GM18867 (cell line): ENCODE measurements around the gene PCCA.

Experiments used
- ATAC-seq: cut with Tn5 transposase; IDR thresholded peaks from one replicate; pipeline ENCODE4 v1.9.1; 2021; ENCODE audit warnings: mild to moderate bottlenecking, moderate library complexity; ENCODE audit not compliant: unreplicated experiment

PCCA gene

DNA sequence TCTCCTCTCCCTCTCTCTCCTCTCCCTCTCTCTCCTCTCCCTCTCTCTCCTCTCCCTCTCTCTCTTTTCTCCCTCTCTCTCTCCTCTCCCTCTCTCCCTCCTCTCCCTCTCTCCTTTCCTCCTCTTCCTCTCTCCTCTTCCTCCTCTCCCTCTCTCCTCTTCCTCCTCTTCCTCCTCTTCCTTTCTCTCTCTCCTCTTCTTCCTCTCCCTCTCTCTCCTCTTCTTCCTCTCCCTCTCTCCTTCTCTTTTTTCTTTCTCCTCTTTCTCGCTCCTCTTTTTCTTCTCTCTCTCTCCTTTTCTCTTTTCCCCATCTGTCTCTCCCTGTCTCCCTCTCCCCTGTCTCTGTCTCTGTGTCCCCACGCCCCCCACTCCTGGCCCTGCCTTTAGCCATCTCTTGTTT lies 363.0 kb downstream of the PCCA start:
- ATAC-seq, result no peak

DNA sequence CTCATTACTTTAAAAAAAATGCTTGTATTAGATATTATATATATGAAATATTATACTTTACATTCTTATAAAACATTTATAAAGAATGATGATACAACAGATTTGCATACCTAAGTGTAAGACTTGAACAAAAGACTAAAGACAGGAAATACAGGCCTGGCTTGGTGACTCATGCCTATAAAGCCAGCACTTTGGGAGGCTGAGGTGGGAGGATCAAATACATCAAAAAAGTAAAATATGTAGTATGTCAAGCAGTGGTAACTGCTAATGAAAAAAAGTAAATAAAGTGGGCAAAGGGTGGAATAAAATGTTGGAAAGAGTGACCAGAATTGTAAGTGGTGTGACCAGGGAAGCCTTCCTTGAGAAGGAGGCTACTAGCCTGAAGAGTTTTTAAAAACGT lies 366.0 kb downstream of the PCCA start:
- no peak for ATAC-seq

DNA sequence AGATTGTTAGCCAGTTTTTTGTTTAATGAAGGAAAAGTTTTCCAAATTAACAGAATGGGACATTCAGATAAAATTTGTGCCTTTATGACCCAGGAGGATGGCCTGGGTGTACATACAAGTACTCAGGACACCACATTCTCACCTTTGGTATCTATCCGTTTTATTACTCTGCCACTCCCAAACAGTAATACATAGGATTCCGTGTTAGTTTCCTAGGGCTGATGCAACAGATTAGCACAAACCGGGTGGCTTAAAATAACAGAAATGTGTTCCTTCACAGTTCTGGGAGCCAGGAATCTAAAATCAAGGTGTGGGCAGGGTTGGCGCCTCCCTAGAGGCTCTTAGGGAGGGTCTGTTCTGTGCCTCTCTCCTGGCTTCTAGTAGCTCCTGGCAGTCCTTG lies 369.8 kb downstream of the PCCA start:
- no peak for ATAC-seq

DNA sequence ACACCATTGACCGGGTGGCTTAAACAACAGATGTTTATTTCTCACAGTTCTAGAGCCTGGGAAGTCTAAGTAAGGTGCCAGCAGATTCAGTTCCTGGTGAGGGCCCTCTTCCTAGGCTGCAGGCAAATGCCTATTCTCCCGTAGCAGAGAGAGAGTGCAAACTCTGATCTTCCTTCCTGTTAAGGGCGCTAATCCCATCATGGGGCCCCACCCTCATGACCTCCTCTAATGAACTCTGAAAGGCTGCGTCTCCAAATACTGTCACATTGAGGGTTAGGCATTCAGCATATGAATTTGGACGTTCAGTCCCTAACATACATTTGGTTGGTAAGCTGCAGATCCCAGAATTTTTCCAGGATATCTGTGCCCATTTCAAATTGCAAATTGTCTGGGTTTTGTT lies 370.9 kb downstream of the PCCA start:
- no peak for ATAC-seq

DNA sequence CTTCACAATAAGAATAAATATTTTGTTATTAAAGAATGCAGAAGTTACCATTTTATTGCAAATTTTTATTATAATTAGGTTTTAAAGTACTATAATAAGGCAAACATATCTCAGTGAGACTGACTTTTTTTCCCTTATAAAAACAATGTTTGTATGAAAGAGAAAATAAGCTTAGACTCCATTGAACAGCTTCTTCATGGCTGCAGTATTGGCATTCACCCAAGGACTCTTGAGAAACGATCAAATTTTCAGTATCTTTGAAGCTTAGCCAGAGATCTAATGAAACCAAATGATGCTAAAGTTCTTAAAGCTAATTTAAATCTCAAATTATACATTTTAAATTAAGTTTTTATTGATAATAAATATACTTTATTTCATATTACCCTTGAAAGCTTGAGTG lies 371.4 kb downstream of the PCCA start:
- no peak for ATAC-seq

DNA sequence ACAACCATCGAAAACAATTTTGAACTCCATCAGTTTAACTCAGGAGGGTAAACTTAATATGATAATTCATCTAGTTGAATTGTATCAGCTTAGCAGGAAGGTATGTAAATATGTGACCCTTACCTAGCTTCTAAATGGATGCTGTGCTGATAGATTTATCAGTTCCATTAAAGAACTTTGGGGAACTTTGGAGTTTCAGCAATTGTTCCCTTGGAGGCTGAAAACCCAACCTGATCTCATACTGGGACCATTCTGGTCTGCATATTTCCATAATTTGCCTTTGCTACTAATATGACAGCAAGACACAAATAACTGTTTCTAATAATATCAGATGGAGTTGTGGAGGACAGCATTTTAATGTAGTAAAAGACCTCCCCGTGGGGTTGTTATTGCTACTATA lies 371.9 kb downstream of the PCCA start:
- ATAC-seq, result no peak

DNA sequence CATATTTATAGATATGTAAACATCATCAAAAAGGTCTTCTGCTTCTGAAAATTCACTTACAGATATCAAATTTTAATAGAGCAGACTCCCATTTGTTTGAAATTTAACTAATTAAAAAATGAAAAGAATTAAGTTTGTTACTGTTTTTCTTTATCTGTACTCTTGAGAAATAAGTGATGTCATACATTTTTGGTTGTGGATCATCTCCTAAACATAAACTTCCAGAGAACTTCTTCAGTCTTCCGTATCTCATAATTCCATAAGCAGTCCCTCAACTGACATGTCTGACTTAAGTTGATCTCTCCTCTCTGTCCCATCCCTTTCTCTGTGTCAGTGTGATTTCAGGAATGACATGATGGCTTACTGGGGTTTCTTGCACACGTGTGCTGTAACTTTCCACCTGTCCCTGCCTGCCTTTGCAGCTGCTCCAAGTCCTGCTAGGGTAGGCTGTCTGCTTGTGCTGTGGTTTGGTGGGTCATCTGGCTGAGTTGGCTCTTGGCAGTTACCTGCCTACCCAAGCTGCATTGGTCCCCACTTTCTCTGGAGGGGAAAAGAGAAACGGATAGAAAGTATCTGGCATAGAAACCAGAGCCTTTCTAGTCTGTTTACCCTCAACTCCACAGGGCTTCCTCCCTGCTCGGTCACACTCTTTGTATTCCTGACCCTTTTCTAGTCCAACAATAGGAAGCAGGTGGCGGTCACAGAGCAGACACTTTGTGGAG lies 372.6 kb downstream of the PCCA start:
- no peak for ATAC-seq

DNA sequence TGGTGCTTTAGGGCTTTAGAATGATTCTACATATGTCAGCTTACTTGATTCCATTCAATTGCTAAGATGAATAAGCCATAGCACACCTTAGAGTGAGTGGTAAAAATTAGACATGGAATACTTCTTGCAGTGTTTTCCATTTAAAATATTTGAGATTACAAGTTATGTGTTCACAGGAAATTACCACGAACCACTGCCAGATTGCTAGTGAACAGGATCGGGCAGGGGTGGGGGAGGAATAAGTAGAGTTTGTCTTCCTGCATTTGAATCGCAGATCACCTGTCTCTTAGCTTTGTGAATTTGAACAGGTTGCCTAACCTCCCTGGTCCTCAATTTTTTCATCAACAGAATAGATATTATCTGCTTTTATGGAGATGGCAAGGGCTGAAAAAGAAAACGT lies 375.1 kb downstream of the PCCA start:
- ATAC-seq, result no peak

DNA sequence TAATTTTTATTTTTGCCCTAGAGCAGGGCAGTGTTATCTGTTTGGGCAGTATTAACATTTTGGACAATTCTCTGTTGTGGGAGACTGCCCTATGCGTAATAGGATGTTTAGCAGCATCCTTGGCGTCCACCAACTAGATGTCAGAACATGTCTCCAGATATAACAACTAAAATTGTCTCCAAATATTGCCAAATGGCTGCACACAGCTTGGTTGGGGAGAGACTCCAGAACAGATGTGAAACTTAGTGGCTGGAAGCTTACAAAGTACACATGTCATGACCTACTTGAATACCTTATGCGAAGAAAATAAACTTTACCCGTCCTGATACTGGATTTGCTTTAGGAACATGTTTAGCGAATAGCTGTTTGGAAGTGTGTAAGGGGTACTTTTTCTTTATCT lies 376.7 kb downstream of the PCCA start:
- no peak for ATAC-seq

DNA sequence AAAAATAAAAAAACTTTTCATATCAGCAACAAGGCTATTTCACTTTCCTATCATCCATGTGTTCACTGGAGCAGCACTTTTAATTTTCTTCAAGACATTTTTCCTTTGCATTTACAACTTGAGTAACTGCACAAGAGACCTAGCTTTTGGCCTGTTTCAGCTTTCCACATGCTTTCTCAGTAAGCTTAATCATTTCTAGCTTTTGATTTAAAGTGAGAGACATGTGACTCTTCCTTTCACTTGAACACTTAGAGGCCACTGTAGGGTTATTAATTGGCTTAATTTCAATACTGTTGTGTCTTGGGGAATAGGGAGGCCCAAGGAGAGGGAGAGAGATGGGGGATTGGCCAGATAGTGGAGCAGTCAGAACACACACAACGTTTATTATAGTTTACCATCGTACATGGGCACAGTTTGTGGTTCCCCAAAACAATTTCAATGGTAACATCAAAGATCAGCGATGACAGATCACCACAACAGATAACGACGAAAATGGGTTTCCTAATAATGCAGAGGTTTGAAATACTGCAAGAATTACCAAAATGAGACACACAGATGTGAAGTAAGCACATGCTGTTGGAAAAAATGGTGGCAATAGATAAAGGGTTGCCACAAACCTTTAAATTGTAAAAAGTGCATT lies 382.1 kb downstream of the PCCA start:
- ATAC-seq, result no peak

DNA sequence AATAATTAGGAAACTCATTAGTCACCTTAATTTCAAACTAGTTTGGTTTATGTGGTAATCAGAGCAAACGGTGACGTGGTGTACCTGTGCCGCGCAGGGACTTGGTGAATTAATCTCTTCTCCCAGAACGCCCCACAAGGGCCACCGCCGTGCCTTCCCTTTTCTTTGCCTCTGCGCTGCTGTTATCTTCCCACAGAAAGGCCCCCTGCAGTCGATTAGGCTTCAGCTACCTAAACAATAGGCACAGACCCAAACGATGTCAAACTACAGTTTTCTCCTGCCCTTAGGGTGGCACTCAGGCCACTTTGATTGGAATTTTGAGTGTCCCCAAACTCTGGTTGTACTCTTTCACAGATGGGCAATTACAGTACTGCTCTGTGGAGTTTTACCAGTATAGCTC lies 384.2 kb downstream of the PCCA start:
- no peak for ATAC-seq

DNA sequence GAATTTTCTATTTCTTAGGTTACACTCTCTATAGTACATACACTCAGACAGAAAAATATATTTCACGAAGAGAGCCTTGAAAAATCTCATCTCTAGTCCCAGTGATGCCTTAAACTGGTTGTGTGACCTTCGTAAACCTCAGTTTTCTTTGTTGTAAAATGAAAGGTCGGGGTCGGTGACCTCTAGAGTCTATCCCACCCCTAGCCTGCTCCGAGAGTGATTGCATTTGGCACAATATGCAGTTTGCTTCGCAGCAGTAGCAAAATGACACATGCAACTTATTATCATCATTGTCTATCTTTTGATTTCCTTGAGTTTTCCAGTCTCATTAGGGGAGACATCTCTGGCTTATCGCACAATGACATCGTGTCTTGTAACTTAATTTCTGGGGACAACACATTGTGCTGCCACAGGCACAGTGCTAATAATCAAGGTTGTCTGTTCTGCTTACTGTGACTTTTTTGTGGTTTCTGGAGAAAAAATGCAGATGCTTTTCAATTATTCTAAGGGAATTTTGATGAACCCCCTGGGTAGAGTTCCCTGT lies 384.7 kb downstream of the PCCA start:
- ATAC-seq, result no peak

DNA sequence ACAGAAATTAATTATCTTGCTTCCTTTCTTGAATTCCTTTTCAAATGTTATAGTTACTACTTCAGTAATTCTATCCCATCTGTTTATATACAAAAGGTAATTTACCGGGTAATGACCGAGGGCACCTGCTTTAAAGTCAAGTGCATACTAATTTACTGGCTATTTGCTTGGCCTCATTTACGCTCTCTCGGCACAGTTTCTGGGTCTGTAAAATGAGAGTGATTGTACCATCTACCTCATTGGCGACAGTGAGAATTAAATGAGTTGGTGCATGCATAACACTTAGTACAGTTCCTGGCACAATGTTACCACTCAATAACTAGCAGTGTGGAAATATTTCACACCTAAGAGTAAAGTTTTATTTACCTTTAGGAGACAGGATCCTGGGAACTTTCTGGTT lies 388.1 kb downstream of the PCCA start:
- no peak for ATAC-seq

DNA sequence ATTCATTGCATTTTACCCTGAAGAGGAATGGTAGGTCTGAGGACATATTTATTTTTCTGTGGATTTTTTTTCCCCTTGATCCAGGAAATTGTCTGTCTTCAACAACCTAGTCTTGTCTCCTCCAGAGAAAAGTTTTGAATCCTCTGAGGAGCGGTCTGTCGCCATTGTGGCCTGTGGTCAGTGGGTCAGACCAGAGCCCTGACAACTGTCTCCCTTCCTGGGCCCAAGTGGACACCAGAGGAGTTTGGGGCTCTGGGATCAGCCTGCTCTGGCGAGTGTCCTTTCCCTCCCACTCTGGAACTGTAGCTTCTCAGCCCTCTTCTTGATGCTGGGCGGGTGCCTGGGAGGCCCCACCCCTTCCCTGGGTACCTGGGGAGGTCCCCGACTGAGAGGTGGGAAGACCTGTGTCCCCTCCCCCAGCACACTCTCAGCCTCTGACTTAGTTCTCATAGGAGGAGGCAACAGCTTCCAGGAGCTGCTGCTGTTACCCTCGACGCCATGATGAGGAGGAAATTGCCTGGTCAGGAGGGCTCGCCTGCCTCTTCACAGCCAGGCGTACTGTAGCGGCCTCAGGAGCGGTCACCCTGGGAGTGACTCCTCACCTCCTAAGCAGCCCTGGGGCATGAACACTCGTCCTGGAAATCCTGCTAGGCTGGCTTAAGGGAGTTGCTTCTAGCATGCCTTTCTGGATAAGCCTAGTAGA lies 389.4 kb downstream of the PCCA start:
- ATAC-seq, result no peak

DNA sequence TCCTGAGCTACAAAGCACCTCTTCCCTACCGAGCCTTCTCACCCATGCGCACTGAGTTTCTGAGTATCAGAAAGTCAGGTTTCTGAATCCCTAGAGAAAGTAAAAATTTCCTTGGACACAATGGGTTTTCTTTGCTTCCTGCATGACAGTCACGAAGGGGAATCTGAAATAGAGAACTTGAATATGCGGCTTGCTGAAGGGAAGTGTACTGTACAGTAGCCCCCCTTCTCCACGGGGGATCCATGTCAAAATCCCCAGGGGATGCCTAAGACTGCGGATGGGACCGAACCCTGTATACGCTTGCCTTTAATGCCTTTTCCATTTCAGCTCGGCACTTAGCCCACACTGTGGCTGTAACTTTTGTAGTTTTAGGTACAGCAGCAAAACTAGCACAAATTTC lies 391.8 kb downstream of the PCCA start:
- ATAC-seq, result no peak

DNA sequence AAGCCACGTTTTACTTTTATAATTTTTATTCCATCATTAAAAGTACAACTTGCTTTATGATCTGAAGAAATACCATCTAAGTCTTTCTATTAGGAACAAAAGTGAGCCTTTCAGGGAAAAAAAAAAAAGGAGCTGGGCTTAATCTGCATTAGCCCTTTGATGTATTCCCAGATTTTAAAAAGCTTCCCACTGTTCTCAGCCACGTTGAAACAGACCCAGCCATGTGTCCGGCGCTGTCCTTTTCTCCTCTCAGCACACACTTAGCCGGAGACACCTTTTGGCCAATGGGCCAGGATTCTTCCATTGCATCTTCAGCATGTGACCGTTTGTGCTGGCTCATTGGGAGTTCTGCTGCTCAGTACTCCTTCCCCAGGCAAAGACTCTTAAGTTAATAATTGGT lies 394.2 kb downstream of the PCCA start:
- ATAC-seq, result no peak

DNA sequence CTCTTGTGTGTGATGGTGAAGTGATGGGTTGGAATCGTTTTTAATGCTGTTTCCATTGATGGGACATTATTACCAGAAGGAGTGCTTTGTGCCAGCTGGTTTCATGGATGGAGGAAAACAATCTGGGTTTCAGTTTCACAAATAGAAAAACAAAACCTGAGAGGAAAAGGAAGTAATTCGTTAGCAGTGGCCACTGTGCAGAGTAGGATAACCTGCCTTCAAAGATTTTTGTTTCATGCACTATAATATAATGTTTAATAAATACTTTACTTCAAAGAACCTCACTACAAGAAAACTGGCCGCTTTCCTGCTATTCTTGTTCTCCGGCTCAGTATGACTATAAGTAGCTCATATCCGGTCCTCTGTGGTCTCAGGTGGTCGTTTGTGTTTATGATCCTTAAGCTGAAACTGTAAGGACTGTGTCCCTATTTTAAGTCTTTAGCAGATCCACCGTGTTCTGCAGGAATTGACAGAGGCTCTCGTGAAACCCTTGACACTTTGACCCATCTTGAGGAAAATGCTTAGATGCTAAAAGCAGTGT lies 395.0 kb downstream of the PCCA start:
- no peak for ATAC-seq

DNA sequence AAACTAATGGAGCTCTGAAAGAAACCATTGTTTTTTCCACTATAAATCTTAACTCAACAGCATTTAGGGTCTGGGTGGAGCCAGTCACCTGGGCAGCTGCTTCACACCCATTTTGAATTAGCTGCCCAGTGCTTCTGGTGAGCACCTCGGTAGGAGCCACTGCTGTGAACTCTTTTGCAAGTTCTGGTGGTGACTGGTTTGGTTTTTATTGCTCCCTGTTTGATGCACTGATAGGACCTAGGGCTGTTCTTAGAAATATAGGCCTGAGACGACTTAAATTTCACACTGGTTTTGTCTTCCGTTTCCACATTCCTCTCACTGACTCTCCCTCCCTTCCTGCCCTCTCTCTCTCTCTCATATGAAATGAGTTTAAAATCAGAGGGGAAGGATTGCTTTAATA lies 395.8 kb downstream of the PCCA start:
- ATAC-seq, result no peak

DNA sequence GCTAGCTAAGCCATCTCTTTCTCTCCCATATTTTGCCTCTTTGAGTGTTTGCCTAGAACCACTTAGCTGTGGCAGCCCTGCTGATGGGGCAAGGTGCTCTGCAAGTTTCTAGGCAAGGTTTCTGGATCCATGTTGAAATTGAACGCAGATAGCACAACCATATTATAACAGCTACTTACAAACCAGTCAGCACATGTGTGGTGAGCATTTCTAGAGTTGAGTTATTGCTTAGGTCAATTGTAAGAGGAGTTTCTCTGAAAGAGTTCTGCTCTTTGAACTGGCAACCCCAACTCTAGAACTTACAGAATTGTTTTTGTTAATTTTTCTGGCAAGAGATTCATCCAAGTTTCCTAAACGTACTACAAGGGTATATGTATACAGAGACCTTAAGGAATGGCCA lies 396.4 kb downstream of the PCCA start:
- no peak for ATAC-seq

DNA sequence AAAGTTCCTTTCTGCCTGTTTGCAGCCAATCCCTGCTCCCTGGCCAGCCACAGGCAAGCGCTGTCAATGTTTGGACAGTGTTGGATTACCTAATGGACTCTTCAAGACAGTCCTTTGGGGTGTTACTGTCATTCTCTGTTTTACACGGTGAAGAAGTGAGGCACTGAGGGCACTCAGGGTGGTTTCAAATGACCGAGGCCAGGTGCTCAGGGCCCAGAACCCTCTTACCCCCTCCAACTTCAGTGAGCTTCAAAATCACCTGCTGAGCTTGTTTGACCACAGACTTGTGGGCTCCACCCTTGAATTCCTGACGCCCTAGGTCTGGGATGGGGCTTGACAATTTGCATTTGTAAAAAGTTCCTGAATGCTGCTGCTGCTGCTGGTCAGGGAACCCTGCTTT lies 401.8 kb downstream of the PCCA start:
- no peak for ATAC-seq

DNA sequence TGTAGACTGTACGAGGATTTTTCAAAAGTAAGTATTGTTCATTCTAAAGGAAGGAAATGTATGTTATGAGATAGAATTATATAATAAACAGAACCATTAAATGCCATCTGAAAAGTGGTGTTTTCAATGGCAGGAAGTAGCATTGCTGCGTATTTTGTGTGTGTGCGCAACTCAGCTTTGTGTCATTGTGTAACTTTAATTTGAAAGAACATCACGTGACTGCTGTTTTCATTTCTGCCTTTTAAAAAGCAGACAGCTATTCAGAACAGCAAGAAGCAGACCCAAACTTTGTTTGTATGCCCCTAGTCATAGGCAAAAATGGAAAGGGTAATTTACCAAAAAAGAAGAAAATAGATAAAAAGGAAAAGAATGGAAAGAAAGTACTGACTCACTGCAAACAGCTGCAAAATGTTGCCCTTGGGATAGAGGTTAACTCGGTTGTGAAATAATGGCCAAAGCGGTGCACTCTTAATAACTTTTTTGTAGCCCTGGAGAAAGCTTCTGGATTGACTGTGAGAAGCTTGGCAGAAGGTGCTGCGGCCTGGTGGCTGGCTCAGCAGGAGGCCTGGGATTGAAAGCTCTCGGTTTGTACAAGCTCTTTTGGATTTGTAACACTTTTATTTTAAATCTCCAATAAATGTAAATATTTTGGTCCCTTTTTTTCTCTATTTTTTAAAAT lies 402.4 kb downstream of the PCCA start:
- no peak for ATAC-seq
